ENCODE measurements around the gene CYP4F12.

DNA sequence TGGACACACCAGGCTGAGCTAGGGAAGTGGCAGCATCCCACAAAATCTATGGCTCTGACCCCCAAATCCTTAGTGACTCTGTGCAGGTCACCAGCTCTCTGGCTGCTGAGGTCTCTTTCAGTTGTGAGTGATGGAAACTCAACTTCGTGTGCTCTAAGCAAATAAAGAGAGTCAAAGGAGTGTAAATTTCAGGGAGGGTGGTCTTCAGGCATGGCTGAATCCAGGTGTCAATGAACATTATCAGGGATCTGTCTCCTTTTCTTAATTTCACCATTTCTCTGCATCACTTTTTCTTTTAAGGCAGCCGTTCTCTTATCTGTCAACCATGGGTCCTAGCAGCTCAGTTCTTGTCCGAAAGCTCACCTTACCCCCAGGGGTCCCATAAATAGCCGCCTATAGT lies 6.2 kb downstream of the CYP4F12 start:
- TF ChIP-seq, protein P1, sequence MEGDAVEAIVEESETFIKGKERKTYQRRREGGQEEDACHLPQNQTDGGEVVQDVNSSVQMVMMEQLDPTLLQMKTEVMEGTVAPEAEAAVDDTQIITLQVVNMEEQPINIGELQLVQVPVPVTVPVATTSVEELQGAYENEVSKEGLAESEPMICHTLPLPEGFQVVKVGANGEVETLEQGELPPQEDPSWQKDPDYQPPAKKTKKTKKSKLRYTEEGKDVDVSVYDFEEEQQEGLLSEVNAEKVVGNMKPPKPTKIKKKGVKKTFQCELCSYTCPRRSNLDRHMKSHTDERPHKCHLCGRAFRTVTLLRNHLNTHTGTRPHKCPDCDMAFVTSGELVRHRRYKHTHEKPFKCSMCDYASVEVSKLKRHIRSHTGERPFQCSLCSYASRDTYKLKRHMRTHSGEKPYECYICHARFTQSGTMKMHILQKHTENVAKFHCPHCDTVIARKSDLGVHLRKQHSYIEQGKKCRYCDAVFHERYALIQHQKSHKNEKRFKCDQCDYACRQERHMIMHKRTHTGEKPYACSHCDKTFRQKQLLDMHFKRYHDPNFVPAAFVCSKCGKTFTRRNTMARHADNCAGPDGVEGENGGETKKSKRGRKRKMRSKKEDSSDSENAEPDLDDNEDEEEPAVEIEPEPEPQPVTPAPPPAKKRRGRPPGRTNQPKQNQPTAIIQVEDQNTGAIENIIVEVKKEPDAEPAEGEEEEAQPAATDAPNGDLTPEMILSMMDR (IDR thresholded peaks at IDR 0.05) = no peak
- TF ChIP-seq POLR2A (IDR thresholded peaks at IDR 0.05) = no peak
